ENCODE measurements around the gene SND1.

Gene SND1

GRCh38 chr7:127810696-127811660, 159.0 kb downstream of the SND1 start:
- no peaks in the 10 kb centered on the region for H4K20me1 ChIP-seq (ENCODE audit: insufficient read depth, low read length)
- no peak for TF ChIP-seq EZH2 (IDR thresholded peaks at IDR 0.05; ENCODE audit: borderline replicate concordance, low read length)

GRCh38 chr7:127812540-127812939, 160.5 kb downstream of the SND1 start:
- TF ChIP-seq EZH2 (IDR thresholded peaks at IDR 0.05; ENCODE audit: borderline replicate concordance, low read length) = no peak
- no peak for TF ChIP-seq CTCF (IDR thresholded peaks at IDR 0.05; ENCODE audit: low read length)
- Histone ChIP-seq H3K36me3 (ENCODE audit: insufficient read depth, low read length) (peaks cover 41% of the 10 kb centered on the region), H3K9me2 (ENCODE audit: low read depth, low read length) (no peaks in the 10 kb centered on the region), H3K9ac (ENCODE audit: low read length) (no peak overlapping the region), H3K4me3 (ENCODE audit: low read depth, low read length, poor library complexity, severe bottlenecking) (no peak overlapping the region), H2AFZ (ENCODE audit: low read length) (no peak overlapping the region), H3K27ac (ENCODE audit: low read depth, low read length, poor library complexity, severe bottlenecking) (no peak overlapping the region), H3K9me3 (ENCODE audit: low read length) (no peaks in the 10 kb centered on the region), H3K4me2 (ENCODE audit: low read length) (no peak overlapping the region), H3K79me2 (ENCODE audit: insufficient read depth, low read length) (peaks cover 22% of the 10 kb centered on the region; the same call in 1 of the 2 replicates), H3K27me3 (ENCODE audit: insufficient read depth, low read length) (no peaks in the 10 kb centered on the region), H4K20me1 (ENCODE audit: insufficient read depth, low read length) (no peaks in the 10 kb centered on the region; the same call in 1 of the 2 replicates), H3K4me1 (ENCODE audit: insufficient read depth, low read length, severe bottlenecking) (peaks cover 8% of the 10 kb centered on the region), H3F3A (ENCODE audit: insufficient read depth, low read length) (no peaks in the 10 kb centered on the region)

More at GRCh38 chr7:127810696-127811660, 159.0 kb downstream of the SND1 start:
- H3K9ac ChIP-seq (ENCODE audit: low read length) = no peak overlapping the region
- H3K4me2 ChIP-seq (ENCODE audit: low read length) = no peak overlapping the region
- H3K4me1 ChIP-seq (ENCODE audit: insufficient read depth, low read length, severe bottlenecking) = peaks cover 3% of the 10 kb centered on the region
- H3F3A ChIP-seq (ENCODE audit: insufficient read depth, low read length) = no peaks in the 10 kb centered on the region
- no peaks in the 10 kb centered on the region for H3K27me3 ChIP-seq (ENCODE audit: insufficient read depth, low read length)
- no peaks in the 10 kb centered on the region for H3K9me2 ChIP-seq (ENCODE audit: low read depth, low read length)
- H3K27ac ChIP-seq (ENCODE audit: low read depth, low read length, poor library complexity, severe bottlenecking) = no peak overlapping the region
- peaks cover 47% of the 10 kb centered on the region for H3K36me3 ChIP-seq (ENCODE audit: insufficient read depth, low read length)
- no peaks in the 10 kb centered on the region for H3K9me3 ChIP-seq (ENCODE audit: low read length)
- peaks cover 22% of the 10 kb centered on the region; the same call in 1 of the 2 replicates for H3K79me2 ChIP-seq (ENCODE audit: insufficient read depth, low read length)
- no peak overlapping the region for H2AFZ ChIP-seq (ENCODE audit: low read length)
- H3K4me3 ChIP-seq (ENCODE audit: low read depth, low read length, poor library complexity, severe bottlenecking) = no peak overlapping the region

GRCh38 chr7:127813991-127814541, 162.1 kb downstream of the SND1 start:
- Histone ChIP-seq H3K27me3 (ENCODE audit: insufficient read depth, low read length) (no peaks in the 10 kb centered on the region), H3K9me3 (ENCODE audit: low read length) (no peaks in the 10 kb centered on the region), H3K4me2 (ENCODE audit: low read length) (no peak overlapping the region), H4K20me1 (ENCODE audit: insufficient read depth, low read length) (no peaks in the 10 kb centered on the region; the same call in 1 of the 2 replicates), H3F3A (ENCODE audit: insufficient read depth, low read length) (no peaks in the 10 kb centered on the region), H3K79me2 (ENCODE audit: insufficient read depth, low read length) (peaks cover 28% of the 10 kb centered on the region; the same call in 1 of the 2 replicates), H3K36me3 (ENCODE audit: insufficient read depth, low read length) (peaks cover 26% of the 10 kb centered on the region; the same call in 1 of the 2 replicates), H2AFZ (ENCODE audit: low read length) (no peak overlapping the region), H3K4me1 (ENCODE audit: insufficient read depth, low read length, severe bottlenecking) (peaks cover 8% of the 10 kb centered on the region), H3K9me2 (ENCODE audit: low read depth, low read length) (no peaks in the 10 kb centered on the region), H3K4me3 (ENCODE audit: low read depth, low read length, poor library complexity, severe bottlenecking) (no peak overlapping the region), H3K27ac (ENCODE audit: low read depth, low read length, poor library complexity, severe bottlenecking) (no peak overlapping the region), H3K9ac (ENCODE audit: low read length) (no peak overlapping the region)
- TF ChIP-seq EZH2 (IDR thresholded peaks at IDR 0.05; ENCODE audit: borderline replicate concordance, low read length) (no peak), CTCF (IDR thresholded peaks at IDR 0.05; ENCODE audit: low read length) (no peak)

Measured in OCI-LY1 (cell line).